GM11168 (cell line): Measurements from ENCODE around the gene PSD2.

Experiments
- in situ Hi-C: fragments of 300-500 bp; cut with MboI; formaldehyde crosslinking; loops from one replicate; pipeline ENCODE4 v1.12.0; 2022; ENCODE audit warnings: low sequenced_read_pairs; ENCODE audit not compliant: unreplicated experiment

PSD2 gene

GRCh38 chr5:139828207-139828895 is 32.7 kb downstream of the PSD2 start:
- in situ Hi-C loops = no loop called here

GRCh38 chr5:139829471-139829870 is 33.9 kb downstream of the PSD2 start:
- in situ Hi-C loops = no loop called here

- in situ Hi-C loops = no loop called here
Observed at GRCh38 chr5:139831624-139832023, 36.0 kb downstream of the PSD2 start.

- in situ Hi-C loops = no loop called here
Observed at GRCh38 chr5:139833525-139833924, 37.9 kb downstream of the PSD2 start.

- in situ Hi-C loops = no loop called here
Observed at GRCh38 chr5:139835656-139836055, 40.0 kb downstream of the PSD2 start.

GRCh38 chr5:139836469-139837208 is 41.0 kb downstream of the PSD2 start:
- in situ Hi-C loops = no loop called here

- in situ Hi-C loops = no loop called here
Observed at GRCh38 chr5:139837711-139838380, 42.2 kb downstream of the PSD2 start.

GRCh38 chr5:139838381-139839197 is 43.0 kb downstream of the PSD2 start:
- in situ Hi-C loops = no loop called here

GRCh38 chr5:139839232-139839815 is 43.7 kb downstream of the PSD2 start:
- in situ Hi-C loops = no loop called here

GRCh38 chr5:139839918-139840317 is 44.3 kb downstream of the PSD2 start:
- in situ Hi-C loops = loop anchor here (5.0 kb wide), 1 partner anchor 48 kb away; no protein-coding TSS in a partner anchor

GRCh38 chr5:139841549-139841948 is 45.9 kb downstream of the PSD2 start:
- in situ Hi-C loops = loop anchor here (5.0 kb wide), 1 partner anchor 49 kb away; no protein-coding TSS in a partner anchor

GRCh38 chr5:139842321-139842720 is 46.7 kb downstream of the PSD2 start:
- in situ Hi-C loops = loop anchor here (5.0 kb wide), 1 partner anchor 50 kb away; no protein-coding TSS in a partner anchor

GRCh38 chr5:139843991-139844390 is 48.4 kb downstream of the PSD2 start:
- in situ Hi-C loops = loop anchor here (5.0 kb wide), 1 partner anchor 52 kb away; no protein-coding TSS in a partner anchor

- in situ Hi-C loops = loop anchor here (5.0 kb wide), 1 partner anchor 52 kb away; no protein-coding TSS in a partner anchor
Observed at GRCh38 chr5:139844472-139845145, 49.0 kb downstream of the PSD2 start.

- in situ Hi-C loops = no loop called here
Observed at GRCh38 chr5:139845846-139846681, 50.5 kb downstream of the PSD2 start.

- in situ Hi-C loops = no loop called here
Observed at GRCh38 chr5:139847091-139847490, 51.5 kb downstream of the PSD2 start.

GRCh38 chr5:139847790-139848507 is 52.3 kb downstream of the PSD2 start:
- in situ Hi-C loops = no loop called here
